Raji (cell line): ENCODE results near the gene ORAI1.
A peak's percentile ranks its signal among the peaks of the same experiment; 100 is the strongest.

Source experiments
- POLR2A ChIP-seq: IDR thresholded peaks from 2 replicates; pipeline ENCODE4 v1.6.1; 2011; ENCODE audit warnings: low read depth, low read length, control low read depth; ENCODE audit not compliant: insufficient read depth

Gene ORAI1

GRCh38 chr12:121626087-121626852, at the start of gene ORAI1:
Gene ORAI1, plus strand, starts transcription at chr12:121626530.
- TF ChIP-seq POLR2A, result peak; percentile 95

GRCh38 chr12:121576851-121577391, 49.4 kb upstream of the ORAI1 start:
- no peak for TF ChIP-seq POLR2A

- no peak for TF ChIP-seq POLR2A
Measured at GRCh38 chr12:121577443-121578180, 48.7 kb upstream of the ORAI1 start.

GRCh38 chr12:121578230-121579189, 47.8 kb upstream of the ORAI1 start:
- no peak for TF ChIP-seq POLR2A

- TF ChIP-seq POLR2A, result peak; percentile 31; the same call in 1 of the 2 replicates
Measured at GRCh38 chr12:121579190-121579791, 47.0 kb upstream of the ORAI1 start.

GRCh38 chr12:121579981-121580868, 46.1 kb upstream of the ORAI1 start:
- TF ChIP-seq POLR2A, result peak; percentile 62

- TF ChIP-seq POLR2A, result no peak
Measured at GRCh38 chr12:121580959-121581685, 45.2 kb upstream of the ORAI1 start, which contains the start of gene KDM2B. Gene KDM2B, minus strand, starts transcription at chr12:121581023. Its CDS starts 112 bp downstream, at chr12:121580911.

- TF ChIP-seq POLR2A, result no peak
Measured at GRCh38 chr12:121581686-121582429, 44.5 kb upstream of the ORAI1 start.

- TF ChIP-seq POLR2A, result no peak
Measured at GRCh38 chr12:121582583-121583333, 43.6 kb upstream of the ORAI1 start.

GRCh38 chr12:121590476-121591143, 35.7 kb upstream of the ORAI1 start:
- TF ChIP-seq POLR2A, result peak; percentile 45; the same call in 1 of the 2 replicates

GRCh38 chr12:121592320-121592719, 34.0 kb upstream of the ORAI1 start:
- TF ChIP-seq POLR2A, result no peak
